Activated T-cell treated with anti-CD3 and anti-CD28 coated beads, Interleukin-2, amount 50 U/mL, for 24 hours (primary cell): ENCODE data around the gene CRY2.
"Not testable (repeated sequence)": the region's sequence is repeated elsewhere in the genome, so short reads cannot be mapped to it uniquely, and the experiment has no call there.

Experiments used
- DNase-seq: peaks from one replicate; pipeline ENCODE4 v3.0.0-alpha.2; 2020
- H3K27ac Mint-ChIP-seq: 2 replicates; pipeline ENCODE4 v1.8.0; 2020; ENCODE audit warnings: mild to moderate bottlenecking, mixed read lengths
- H3K27me3 Mint-ChIP-seq: 2 replicates; pipeline ENCODE4 v1.8.0; 2020; ENCODE audit warnings: mixed read lengths
- H3K36me3 Mint-ChIP-seq: 2 replicates; pipeline ENCODE4 v1.8.0; 2020; ENCODE audit warnings: low read depth, mixed read lengths
- H3K4me1 Mint-ChIP-seq: 2 replicates; pipeline ENCODE4 v1.8.0; 2020; ENCODE audit warnings: low read depth, mixed read lengths
- H3K4me3 Mint-ChIP-seq: 2 replicates; pipeline ENCODE4 v1.8.0; 2020; ENCODE audit warnings: mild to moderate bottlenecking, moderate library complexity, mixed read lengths
- H3K9me3 Mint-ChIP-seq: 2 replicates; pipeline ENCODE4 v1.8.0; 2020; ENCODE audit warnings: mixed read lengths

Gene CRY2

GRCh38 chr11:45827123-45827522 lies 20.2 kb upstream of the CRY2 start:
- Mint-ChIP-seq H3K4me3 (no peak overlapping the region), H3K27me3 (peaks cover 18% of the 10 kb centered on the region), H3K36me3 (no peaks in the 10 kb centered on the region), H3K27ac (no peak overlapping the region), H3K4me1 (no peaks in the 10 kb centered on the region), H3K9me3 (no peaks in the 10 kb centered on the region)
- no peak for DNase-seq

DNA sequence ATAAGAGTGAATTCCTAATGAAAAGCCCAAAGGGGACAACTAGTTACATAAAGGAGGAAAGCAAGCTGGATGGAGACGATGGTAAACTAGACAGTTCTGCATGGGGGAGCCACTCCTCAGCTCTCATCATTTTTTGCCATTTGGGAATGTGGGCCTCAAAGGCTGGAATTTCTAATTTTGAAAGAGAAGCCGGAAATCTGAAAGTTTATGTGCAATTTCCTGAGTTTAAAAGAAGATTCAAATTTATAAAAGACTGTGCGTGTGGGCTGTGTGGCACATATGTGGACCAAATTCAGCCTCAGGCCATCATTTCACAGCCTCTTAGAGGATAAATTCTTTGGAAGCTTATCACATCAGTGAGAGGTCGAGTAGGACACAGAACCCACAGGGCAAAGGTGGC lies 18.3 kb upstream of the CRY2 start:
- Mint-ChIP-seq H3K36me3 (no peaks in the 10 kb centered on the region), H3K27me3 (peaks cover 18% of the 10 kb centered on the region), H3K27ac (no peak overlapping the region), H3K4me3 (no peak overlapping the region), H3K4me1 (peaks cover 5% of the 10 kb centered on the region), H3K9me3 (no peaks in the 10 kb centered on the region)
- no peak for DNase-seq

DNA sequence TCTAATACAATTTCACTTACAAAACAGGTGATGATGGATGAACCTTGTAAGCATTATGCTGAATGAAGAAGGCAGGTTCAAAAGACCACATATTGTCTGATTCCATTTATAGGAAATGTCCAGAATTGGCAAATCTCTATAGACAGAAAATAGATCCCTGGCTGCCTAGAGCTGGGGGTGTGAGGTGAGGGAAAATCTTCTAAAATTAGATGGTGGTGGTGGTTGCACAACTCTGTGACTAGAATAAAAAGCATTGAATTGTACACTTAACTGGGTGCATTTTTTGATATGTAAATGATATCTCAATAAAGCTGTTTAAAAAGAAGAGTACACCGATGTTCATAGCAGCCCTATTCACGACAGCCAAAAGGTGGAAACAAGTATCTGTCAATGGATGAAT lies 16.7 kb upstream of the CRY2 start:
- Mint-ChIP-seq H3K4me1 (peaks cover 11% of the 10 kb centered on the region), H3K4me3 (no peak overlapping the region), H3K27me3 (peaks cover 18% of the 10 kb centered on the region), H3K27ac (no peak overlapping the region), H3K36me3 (no peaks in the 10 kb centered on the region), H3K9me3 (no peaks in the 10 kb centered on the region)
- no peak for DNase-seq

DNA sequence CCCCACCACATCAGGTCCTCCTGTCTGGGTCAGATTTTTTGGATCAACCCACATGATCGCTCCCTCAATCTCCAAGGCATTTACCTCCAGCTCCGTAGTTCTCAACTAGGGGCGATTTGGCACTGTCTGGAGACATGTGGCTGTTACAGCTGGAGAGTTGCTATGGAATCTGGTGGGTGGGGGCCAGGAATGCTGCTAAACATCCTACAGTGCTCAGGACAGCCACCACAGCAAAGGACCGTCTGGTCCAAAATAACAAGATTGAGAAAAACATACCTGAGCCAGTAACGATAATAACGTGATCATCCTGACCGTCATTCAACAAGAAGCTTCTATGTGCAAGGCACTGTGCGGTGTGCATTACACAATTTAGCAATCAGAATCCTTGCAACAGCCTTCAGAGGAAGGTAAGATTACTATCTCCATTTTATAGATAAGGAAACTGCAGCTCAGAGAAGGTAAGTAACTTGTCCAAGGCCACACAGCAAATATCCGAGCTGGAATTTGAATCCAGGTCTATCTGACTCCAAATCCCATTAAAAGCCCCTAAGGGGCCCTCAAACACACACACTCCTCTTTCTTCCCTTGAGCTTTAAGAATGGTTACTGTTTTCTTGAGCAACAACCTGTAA lies 14.3 kb upstream of the CRY2 start:
- Mint-ChIP-seq H3K4me3 (no peak overlapping the region), H3K27me3 (no peaks in the 10 kb centered on the region), H3K36me3 (no peaks in the 10 kb centered on the region), H3K27ac (no peak overlapping the region), H3K9me3 (no peaks in the 10 kb centered on the region), H3K4me1 (peaks cover 11% of the 10 kb centered on the region)
- DNase-seq, result no peak

DNA sequence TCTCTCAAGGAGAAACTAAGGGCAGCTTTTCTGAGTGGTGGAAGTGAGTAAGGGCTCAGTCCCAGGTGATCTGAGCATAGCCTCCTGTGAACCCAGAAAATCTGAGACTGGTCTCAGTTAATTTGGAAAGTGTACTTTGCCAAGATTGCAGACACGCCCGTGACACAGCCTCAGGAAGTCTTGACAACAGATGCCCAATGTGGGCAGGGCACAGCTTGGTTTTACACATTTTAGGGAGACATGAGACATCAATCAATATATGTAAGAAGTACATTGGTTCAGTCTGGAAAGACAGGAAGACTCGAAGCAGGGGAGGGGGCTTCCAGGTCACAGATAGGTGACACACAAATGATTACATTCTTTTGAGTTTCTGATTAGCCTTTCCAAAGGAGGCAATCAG lies 13.5 kb upstream of the CRY2 start:
- Mint-ChIP-seq H3K36me3 (no peaks in the 10 kb centered on the region), H3K9me3 (no peaks in the 10 kb centered on the region), H3K27me3 (no peaks in the 10 kb centered on the region), H3K4me1 (peaks cover 11% of the 10 kb centered on the region), H3K27ac (no peak overlapping the region), H3K4me3 (no peak overlapping the region)
- no peak for DNase-seq

DNA sequence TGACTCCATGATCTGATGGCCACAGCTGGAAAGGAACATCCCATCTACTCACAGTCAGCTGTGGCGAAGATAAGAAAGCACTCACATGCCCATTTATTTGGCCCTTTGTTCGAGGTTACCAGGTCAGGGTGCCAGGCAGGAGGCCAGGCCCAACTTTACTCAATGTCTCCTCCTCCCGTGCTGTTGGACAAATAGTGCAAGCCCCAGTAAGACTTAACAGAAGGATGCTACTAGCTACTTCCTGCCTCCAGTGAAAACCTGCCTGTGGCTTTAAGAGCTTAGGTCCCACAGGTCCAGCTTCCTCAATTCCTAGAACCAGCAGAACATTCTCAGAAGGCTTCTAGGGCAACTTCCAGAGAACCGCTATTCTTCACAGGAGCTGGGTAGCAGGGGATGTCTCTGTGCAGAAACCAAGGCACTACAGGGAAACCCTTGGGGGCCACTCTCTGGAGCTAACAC lies 12.9 kb upstream of the CRY2 start:
- Mint-ChIP-seq H3K9me3 (no peaks in the 10 kb centered on the region), H3K4me3 (no peak overlapping the region), H3K4me1 (peaks cover 11% of the 10 kb centered on the region), H3K27me3 (no peaks in the 10 kb centered on the region), H3K27ac (peak overlapping the region; percentile 47), H3K36me3 (no peaks in the 10 kb centered on the region)
- DNase-seq, result no peak

DNA sequence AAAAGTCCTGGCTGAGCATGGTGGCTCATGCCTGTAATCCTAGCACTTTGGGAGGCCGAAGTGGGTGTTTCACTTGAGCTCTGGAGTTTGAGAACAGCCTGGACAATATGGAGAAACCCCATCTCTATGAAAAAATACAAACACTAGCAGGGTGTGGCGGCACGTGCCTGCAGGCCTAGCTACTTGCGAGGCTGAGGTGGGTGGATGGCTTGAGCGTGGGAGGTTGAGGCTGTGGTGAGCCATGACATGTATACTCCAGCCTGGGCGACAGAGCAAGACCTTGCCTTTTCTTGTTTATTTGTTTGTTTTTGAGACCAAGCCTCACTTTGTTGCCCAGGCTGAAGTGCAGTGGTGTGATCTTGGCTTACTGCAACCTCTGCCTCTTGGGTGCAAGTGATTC lies 8.1 kb upstream of the CRY2 start:
- Mint-ChIP-seq H3K4me1 (peaks cover 17% of the 10 kb centered on the region), H3K27me3 (no peaks in the 10 kb centered on the region), H3K9me3 (no peaks in the 10 kb centered on the region), H3K36me3 (no peaks in the 10 kb centered on the region), H3K27ac (no peak overlapping the region), H3K4me3 (no peak overlapping the region)
- DNase-seq, result no peak

GRCh38 chr11:45840251-45840650 lies 7.0 kb upstream of the CRY2 start:
- H3K4me3 Mint-ChIP-seq, DNase-seq, H3K27me3 Mint-ChIP-seq, H3K27ac Mint-ChIP-seq, H3K9me3 Mint-ChIP-seq, H3K36me3 Mint-ChIP-seq: not testable (repeated sequence)
- peaks cover 13% of the 10 kb centered on the region for H3K4me1 Mint-ChIP-seq

GRCh38 chr11:45843158-45843924 lies 3.9 kb upstream of the CRY2 start:
- Mint-ChIP-seq H3K4me3 (peak overlapping the region; percentile 28), H3K9me3 (no peaks in the 10 kb centered on the region), H3K27ac (no peak overlapping the region), H3K27me3 (no peaks in the 10 kb centered on the region), H3K4me1 (peaks cover 28% of the 10 kb centered on the region), H3K36me3 (no peaks in the 10 kb centered on the region)
- DNase-seq, result peak; percentile 87

DNA sequence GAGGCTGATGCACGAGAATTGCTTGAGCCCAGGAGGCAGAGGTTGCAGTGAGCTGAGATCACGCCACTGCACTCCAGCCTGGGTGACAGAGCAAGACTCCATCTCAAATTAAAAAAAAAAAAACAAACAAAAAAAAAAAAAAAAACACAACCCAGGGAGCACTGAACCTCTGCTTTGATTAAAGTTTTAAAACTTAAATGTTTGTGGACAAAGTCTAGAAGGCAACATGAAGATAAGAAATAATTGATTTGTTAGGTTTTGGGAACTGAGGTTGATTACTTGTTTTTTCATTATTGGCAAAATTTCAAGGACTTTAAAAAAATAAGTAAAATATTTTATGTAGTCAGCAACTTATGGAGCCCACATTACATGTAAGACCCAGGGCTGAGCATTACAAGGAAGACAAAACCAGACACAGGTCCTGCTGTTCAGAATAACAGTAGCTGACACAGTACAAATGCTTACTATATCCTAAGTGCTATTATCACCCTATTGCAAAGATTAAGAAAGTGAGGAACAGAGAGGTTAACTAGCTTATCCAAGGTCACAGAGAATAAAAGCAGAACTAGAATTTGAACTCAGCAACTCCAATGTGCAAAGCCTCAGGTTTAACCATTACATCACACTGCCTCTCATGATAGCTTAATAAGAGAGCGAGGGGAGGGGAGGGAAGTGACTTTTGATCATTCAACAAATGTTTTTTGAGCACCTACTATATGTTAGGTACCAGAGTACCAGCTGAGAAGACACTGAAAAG lies 2.3 kb upstream of the CRY2 start:
- H3K27me3 Mint-ChIP-seq, result no peaks in the 10 kb centered on the region
- no peaks in the 10 kb centered on the region for H3K36me3 Mint-ChIP-seq
- no peak for DNase-seq
- H3K4me1 Mint-ChIP-seq, result peaks cover 40% of the 10 kb centered on the region
- no peak overlapping the region for H3K27ac Mint-ChIP-seq
- H3K4me3 Mint-ChIP-seq, result no peak overlapping the region
- no peaks in the 10 kb centered on the region for H3K9me3 Mint-ChIP-seq

- no peak for DNase-seq
These were observed 1.1 kb upstream of the CRY2 start for GRCh38 chr11:45846174-45846675.

GRCh38 chr11:45847911-45848316 lies 639 bp downstream of the CRY2 start:
- Mint-ChIP-seq H3K9me3 (no peaks in the 10 kb centered on the region), H3K4me1 (peaks cover 65% of the 10 kb centered on the region), H3K4me3 (peak overlapping the region; percentile 85), H3K36me3 (peaks cover 2% of the 10 kb centered on the region), H3K27ac (peak overlapping the region; percentile 88), H3K27me3 (no peaks in the 10 kb centered on the region)
- DNase-seq, result no peak

More at GRCh38 chr11:45846174-45846675, 1.1 kb upstream of the CRY2 start:
- peaks cover 53% of the 10 kb centered on the region for H3K4me1 Mint-ChIP-seq
- H3K36me3 Mint-ChIP-seq, result peaks cover 2% of the 10 kb centered on the region
- peak overlapping the region; percentile 85 for H3K4me3 Mint-ChIP-seq
- no peaks in the 10 kb centered on the region for H3K27me3 Mint-ChIP-seq
- H3K9me3 Mint-ChIP-seq, result no peaks in the 10 kb centered on the region
- peak overlapping the region; percentile 93 for H3K27ac Mint-ChIP-seq

GRCh38 chr11:45848654-45849081 lies 1.4 kb downstream of the CRY2 start:
- no peaks in the 10 kb centered on the region for H3K27me3 Mint-ChIP-seq
- H3K27ac Mint-ChIP-seq, result no peak overlapping the region
- H3K36me3 Mint-ChIP-seq, result peaks cover 2% of the 10 kb centered on the region
- peaks cover 61% of the 10 kb centered on the region for H3K4me1 Mint-ChIP-seq
- peak overlapping the region; percentile 85 for H3K4me3 Mint-ChIP-seq
- no peak for DNase-seq
- H3K9me3 Mint-ChIP-seq, result no peaks in the 10 kb centered on the region

DNA sequence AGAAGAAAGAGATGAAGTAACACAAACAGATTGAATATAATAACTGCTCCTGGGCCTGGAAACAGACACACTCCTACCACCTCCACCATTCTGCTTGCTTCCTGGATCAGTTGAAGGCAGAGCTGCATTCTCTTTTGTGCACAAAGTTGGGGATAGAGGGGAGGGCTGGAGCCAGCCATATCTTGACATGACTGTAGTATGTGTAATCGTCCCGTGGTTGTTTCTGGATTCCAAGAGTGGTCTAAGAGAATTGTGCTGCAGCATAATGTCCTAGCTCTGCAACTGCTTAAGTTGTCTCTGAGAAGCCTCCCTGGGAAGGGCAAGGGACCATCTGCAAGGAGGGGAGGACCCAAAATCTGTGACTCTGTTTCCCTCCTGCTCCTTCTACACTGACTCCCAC lies 3.2 kb downstream of the CRY2 start:
- no peak for DNase-seq
- no peaks in the 10 kb centered on the region for H3K27me3 Mint-ChIP-seq
- no peak overlapping the region for H3K27ac Mint-ChIP-seq
- no peak overlapping the region for H3K4me3 Mint-ChIP-seq
- H3K36me3 Mint-ChIP-seq, result peaks cover 4% of the 10 kb centered on the region
- peaks cover 62% of the 10 kb centered on the region for H3K4me1 Mint-ChIP-seq
- H3K9me3 Mint-ChIP-seq, result no peaks in the 10 kb centered on the region
